ENCODE data around the gene ELSPBP1. TPM values are rescaled to one million over a fixed set of nuclear protein-coding genes. Genes with fewer than 3 reads are reported as not detected.

ELSPBP1 gene
- total RNA-seq, 1 donor from 2014 or later, result not detected

DNA sequence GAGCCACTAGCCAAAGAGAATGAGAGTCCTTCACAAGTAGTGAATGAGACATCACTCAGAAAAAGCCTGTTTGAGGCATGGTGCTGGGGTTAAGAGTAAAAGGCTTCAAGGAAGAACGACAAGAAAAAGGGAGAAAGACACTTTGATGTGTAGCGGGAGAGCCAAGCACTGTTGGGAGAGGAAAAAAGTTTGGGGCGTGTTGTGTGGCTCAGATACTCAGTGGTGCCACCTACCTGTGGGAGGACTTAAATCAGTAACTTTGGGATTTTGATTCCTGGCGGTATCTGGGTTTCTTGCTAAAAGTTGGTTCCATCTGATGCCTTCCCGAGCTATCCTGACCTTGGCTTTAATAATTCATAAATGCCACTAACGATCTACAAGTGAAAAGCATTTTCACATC is 12.3 kb downstream of the ELSPBP1 start:
- Mint-ChIP-seq H3K36me3 (ENCODE audit: insufficient read depth) (no peaks in the 10 kb centered on the region), H3K27me3 (peaks cover 15% of the 10 kb centered on the region), H3K4me1 (ENCODE audit: low read depth) (no peaks in the 10 kb centered on the region), H3K4me3 (ENCODE audit: low read depth) (no peak overlapping the region), H3K9me3 (ENCODE audit: low read depth) (peaks cover 4% of the 10 kb centered on the region), H3K27ac (no peak overlapping the region)
- DNase-seq (ENCODE audit: low spot score, unreplicated experiment), result no peak
- TF ChIP-seq CTCF (IDR thresholded peaks at IDR 0.05; ENCODE audit: unreplicated experiment), result no peak

- H3K36me3 Mint-ChIP-seq (ENCODE audit: insufficient read depth), result no peaks in the 10 kb centered on the region
- H3K4me1 Mint-ChIP-seq (ENCODE audit: low read depth), result no peaks in the 10 kb centered on the region
- H3K27me3 Mint-ChIP-seq, result peaks cover 19% of the 10 kb centered on the region
- no peak overlapping the region for H3K4me3 Mint-ChIP-seq (ENCODE audit: low read depth)
- no peak overlapping the region for H3K27ac Mint-ChIP-seq
- H3K9me3 Mint-ChIP-seq (ENCODE audit: low read depth), result peaks cover 4% of the 10 kb centered on the region
- no peak for DNase-seq (ENCODE audit: low spot score, unreplicated experiment)
- TF ChIP-seq CTCF (IDR thresholded peaks at IDR 0.05; ENCODE audit: unreplicated experiment), result no peak
Measured at GRCh38 chr19:48010932-48011758, 16.7 kb downstream of the ELSPBP1 start.

- no peaks in the 10 kb centered on the region for H3K4me1 Mint-ChIP-seq (ENCODE audit: low read depth)
Measured at GRCh38 chr19:48020686-48021085, 26.3 kb downstream of the ELSPBP1 start.

DNA sequence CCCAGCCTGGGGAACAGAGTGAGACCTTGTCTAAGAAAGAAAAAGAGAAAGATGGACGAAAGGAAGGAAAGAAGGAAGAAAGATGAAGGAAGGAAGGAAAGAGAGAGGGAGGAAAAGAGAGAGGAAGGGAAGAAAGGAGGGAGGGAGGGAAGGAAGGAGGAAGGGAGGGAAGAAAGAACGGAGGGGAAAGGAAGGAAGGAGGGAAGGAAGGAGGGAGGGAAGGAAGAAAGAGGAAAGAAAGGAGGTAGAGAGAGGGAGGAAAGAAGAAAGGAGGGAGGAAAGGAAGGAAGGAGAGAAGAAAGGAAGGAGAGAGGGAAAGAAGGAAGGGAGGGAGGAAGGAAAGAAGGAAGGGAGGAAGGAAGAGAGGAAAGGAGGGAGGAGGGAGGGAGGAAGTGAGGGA is 28.6 kb downstream of the ELSPBP1 start:
- no peaks in the 10 kb centered on the region for H3K9me3 Mint-ChIP-seq (ENCODE audit: low read depth)
- no peaks in the 10 kb centered on the region for H3K36me3 Mint-ChIP-seq (ENCODE audit: insufficient read depth)
- no peak for TF ChIP-seq CTCF (IDR thresholded peaks at IDR 0.05; ENCODE audit: unreplicated experiment)
- no peak overlapping the region for H3K27ac Mint-ChIP-seq
- peaks cover 67% of the 10 kb centered on the region for H3K27me3 Mint-ChIP-seq
- no peak for DNase-seq (ENCODE audit: low spot score, unreplicated experiment)
- H3K4me3 Mint-ChIP-seq (ENCODE audit: low read depth), result no peak overlapping the region
- H3K4me1 Mint-ChIP-seq (ENCODE audit: low read depth), result no peaks in the 10 kb centered on the region

More at GRCh38 chr19:48020686-48021085, 26.3 kb downstream of the ELSPBP1 start:
- Mint-ChIP-seq H3K9me3 (ENCODE audit: low read depth) (no peaks in the 10 kb centered on the region), H3K27me3 (peaks cover 69% of the 10 kb centered on the region), H3K36me3 (ENCODE audit: insufficient read depth) (no peaks in the 10 kb centered on the region), H3K4me3 (ENCODE audit: low read depth) (no peak overlapping the region), H3K27ac (peak overlapping the region; percentile 42)
- DNase-seq (ENCODE audit: low spot score, unreplicated experiment), result no peak
- no peak for TF ChIP-seq CTCF (IDR thresholded peaks at IDR 0.05; ENCODE audit: unreplicated experiment)

DNA sequence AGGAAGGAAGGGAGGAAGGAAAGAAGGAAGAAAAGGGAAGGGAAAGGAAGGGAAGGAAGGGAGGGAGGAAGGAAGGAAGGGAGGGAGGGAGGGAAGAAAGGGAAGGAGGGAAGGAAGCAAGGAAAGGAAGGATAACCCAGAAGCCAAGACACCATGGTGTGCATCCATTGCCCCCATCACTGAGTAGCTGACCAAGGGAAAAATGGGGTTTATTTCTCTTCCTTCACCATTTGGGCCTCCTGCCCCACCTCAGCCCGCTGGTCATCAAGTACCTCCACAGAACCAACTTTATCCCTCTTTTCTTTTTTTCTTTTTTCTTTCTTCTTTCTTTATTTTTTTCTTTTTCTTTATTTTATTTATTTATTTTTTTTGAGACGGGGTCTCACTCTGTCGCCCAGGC is 29.1 kb downstream of the ELSPBP1 start:
- no peak for TF ChIP-seq CTCF (IDR thresholded peaks at IDR 0.05; ENCODE audit: unreplicated experiment)
- H3K27ac Mint-ChIP-seq, result no peak overlapping the region

More for the DNA sequence above, 29.1 kb downstream of the ELSPBP1 start:
- Mint-ChIP-seq H3K27me3 (peaks cover 63% of the 10 kb centered on the region), H3K36me3 (ENCODE audit: insufficient read depth) (no peaks in the 10 kb centered on the region), H3K9me3 (ENCODE audit: low read depth) (no peaks in the 10 kb centered on the region), H3K4me3 (ENCODE audit: low read depth) (no peak overlapping the region), H3K4me1 (ENCODE audit: low read depth) (no peaks in the 10 kb centered on the region)
- DNase-seq (ENCODE audit: low spot score, unreplicated experiment), result no peak

All from progenitor cell of endocrine pancreas (in vitro differentiated cells).